GM15510 (cell line): ENCODE data around the gene ZNF655.

Source experiments
- POLR2A ChIP-seq: IDR thresholded peaks from 3 replicates; pipeline ENCODE4 v1.6.1; 2011; ENCODE audit warnings: borderline replicate concordance; ENCODE audit not compliant: insufficient read length; ENCODE audit errors: extremely low read depth

ZNF655 gene

GRCh38 chr7:99553039-99553438 is 5.4 kb upstream of the ZNF655 start:
- TF ChIP-seq POLR2A = no peak

DNA sequence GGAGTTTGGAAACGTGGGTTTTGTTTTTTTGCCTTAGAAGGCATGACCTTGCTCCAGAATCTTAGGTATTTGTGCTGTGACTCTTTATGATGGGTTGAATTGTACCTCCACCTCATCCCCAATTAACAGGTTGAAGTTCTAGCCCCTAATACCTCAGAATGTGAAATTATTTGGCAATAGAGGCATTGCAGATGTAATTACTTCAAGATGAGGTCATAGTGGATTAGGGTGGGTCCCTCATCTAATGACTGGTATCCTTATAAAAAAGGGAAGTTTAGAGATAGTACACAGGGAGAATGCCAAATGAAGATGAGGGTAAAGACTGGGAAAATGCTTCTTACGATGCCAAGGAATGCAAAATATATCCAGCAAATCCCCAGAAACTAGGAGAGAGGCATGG is 3.5 kb upstream of the ZNF655 start:
- TF ChIP-seq POLR2A = no peak

- TF ChIP-seq POLR2A = no peak
These were observed 1.2 kb upstream of the ZNF655 start for GRCh38 chr7:99557196-99557607.

DNA sequence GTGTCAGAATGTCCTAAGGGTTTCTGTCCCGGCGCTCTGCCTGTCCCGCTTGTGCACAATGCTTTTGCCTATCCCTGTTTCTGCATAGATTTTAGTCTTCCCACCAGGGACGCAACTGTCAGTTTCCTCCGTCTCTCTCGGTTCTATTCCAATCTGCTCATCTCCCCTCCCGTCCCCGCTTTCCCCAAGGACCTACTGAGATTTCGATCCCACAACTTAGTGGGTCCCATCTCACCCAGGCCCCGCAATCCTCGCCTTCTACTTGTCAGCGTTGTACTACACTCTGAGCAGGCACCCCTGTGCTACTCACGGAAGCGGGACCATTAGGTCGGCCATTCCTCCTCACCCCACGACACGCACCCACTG is 519 bp upstream of the ZNF655 start:
- no peak for TF ChIP-seq POLR2A

- TF ChIP-seq POLR2A = no peak
These were observed 903 bp downstream of the ZNF655 start for GRCh38 chr7:99559175-99559915.

DNA sequence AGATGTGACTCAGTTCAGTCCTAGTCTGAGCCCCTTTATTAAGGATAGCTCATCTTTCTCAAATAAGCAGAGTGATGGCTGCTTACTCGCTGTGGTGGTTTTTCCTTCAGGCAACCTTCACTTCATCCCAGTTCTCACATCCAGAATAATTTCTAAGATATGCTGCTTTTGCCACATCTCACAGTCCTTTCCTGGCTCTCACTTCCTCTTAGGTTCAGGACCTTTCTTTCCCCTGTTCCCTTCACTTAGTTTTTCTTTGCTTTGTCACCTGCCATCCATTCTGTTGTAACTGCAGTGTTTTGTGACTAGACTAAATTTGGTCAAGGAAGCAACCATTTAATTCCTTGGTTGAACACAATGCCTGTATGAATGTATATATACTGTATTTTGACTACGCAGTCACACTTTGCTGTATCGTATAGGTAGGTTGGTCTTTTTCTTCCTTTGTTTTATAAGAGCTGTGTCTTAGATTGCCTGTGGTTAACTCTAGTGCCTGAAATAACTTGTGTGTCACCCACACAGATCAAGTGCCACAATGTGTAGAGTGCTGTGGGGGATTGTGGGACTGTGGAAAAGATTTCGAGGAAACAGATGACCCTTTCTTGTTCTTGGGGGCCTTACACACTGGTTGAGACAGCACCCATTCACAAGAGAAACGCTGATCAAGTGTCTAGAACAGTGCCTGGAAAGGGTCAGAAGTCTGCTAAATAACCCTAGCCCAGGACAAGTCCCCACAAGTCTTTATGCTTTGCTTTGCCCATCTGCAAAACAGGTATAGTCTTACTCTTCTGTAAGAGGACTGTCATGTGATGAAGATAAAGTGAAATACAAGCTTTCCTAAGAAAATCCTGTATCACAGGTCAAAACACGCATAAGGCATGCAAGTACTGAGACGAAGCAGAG is 2.6 kb downstream of the ZNF655 start:
- TF ChIP-seq POLR2A = no peak

DNA sequence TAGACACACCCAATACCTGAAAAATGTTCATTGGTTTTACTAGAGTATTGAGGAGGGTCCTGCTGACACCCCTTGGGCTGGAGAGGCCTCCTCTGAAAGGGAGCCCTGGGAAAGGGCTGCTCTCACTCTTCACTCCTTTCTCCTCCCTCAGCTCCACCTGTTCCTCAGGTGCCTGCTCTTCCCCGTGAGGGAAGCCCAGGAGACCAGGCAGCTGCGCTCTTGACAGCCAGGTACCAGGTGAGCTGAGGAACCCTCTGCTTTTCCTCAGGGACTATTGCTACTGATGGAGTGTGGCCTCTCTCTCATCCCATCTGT is 3.3 kb downstream of the ZNF655 start:
- no peak for TF ChIP-seq POLR2A

DNA sequence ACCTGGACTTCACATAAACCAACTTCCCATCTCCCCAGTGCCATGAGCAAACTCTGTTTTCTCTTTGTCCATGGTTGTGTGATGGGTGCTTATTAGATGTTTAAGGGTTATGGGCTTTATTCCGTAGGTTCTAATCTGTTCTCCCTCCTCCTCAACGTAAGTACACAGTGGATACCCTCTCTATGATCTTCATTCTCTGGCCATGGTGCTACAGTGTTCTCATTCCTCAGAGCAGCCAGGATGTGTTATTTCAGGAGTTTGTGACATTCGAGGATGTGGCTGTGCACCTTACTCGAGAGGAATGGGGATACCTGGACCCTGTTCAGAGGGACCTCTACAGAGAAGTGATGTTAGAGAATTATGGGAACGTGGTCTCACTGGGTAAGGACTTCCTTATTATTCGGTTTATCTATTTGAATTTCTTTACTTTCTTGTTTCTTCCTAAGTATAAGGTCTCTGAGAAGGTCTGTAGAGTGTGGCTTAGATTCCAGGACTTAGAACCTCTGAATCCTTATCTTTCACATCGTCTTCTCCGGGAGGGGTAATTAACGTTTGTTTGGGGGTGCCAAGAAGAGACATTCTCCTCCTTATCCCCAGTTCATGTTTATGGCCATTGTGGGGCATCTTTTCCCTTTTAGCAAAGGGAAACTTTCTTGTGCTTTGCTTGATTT is 3.8 kb downstream of the ZNF655 start:
- no peak for TF ChIP-seq POLR2A

- TF ChIP-seq POLR2A = no peak
These were observed 4.4 kb downstream of the ZNF655 start for GRCh38 chr7:99562832-99563231.

GRCh38 chr7:99563650-99564049 is 5.2 kb downstream of the ZNF655 start:
- TF ChIP-seq POLR2A = no peak

GRCh38 chr7:99571768-99572167 is 13.3 kb downstream of the ZNF655 start:
- no peak for TF ChIP-seq POLR2A

DNA sequence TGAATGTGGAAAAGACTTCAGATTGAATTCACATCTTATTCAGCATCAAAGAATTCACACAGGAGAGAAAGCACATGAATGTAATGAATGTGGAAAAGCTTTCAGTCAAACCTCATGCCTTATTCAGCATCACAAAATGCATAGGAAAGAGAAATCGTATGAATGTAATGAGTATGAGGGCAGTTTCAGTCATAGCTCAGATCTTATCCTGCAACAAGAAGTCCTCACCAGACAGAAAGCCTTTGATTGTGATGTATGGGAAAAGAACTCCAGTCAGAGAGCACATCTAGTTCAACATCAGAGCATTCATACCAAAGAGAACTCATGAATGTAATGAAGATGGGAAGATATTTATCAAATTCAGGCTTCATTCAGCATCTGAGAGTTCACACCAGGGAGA is 14.8 kb downstream of the ZNF655 start:
- no peak for TF ChIP-seq POLR2A

DNA sequence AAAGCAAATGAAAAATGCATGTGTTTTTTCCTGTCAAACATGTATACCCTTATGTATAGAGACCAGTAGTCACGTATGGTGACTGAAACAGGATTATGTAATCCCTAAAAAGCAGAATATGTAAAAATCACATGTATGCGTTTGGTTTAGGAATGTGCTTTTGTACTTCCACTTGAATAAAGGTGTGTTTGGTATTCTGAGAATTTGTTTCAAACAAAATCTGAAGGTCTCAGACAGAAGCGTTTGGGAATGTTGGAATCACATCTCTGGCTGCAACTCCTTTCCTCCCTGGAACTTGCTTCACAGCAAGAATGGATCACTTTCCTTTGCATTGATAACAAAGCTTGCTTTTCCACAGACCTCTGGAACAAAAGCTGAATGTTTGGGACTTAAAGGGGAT is 17.8 kb downstream of the ZNF655 start:
- TF ChIP-seq POLR2A = no peak

GRCh38 chr7:99579281-99579955 is 21.0 kb downstream of the ZNF655 start:
- TF ChIP-seq POLR2A = no peak
